ENCODE results near the gene AQP5.

The AQP5 gene

GRCh38 chr12:49966511-49967041 is 4.9 kb downstream of the AQP5 start:
- no peak overlapping the region for H3K4me3 ChIP-seq (ENCODE audit: low read depth, low read length)

GRCh38 chr12:49967042-49967776 is 5.5 kb downstream of the AQP5 start:
- H3K4me3 ChIP-seq (ENCODE audit: low read depth, low read length): peak overlapping the region; percentile 3
- peak; percentile 97 for TF ChIP-seq CTCF (IDR thresholded peaks at IDR 0.05; ENCODE audit: borderline replicate concordance, insufficient read depth, low read depth, low read length)

More at GRCh38 chr12:49966511-49967041, 4.9 kb downstream of the AQP5 start:
- no peak for TF ChIP-seq CTCF (IDR thresholded peaks at IDR 0.05; ENCODE audit: borderline replicate concordance, insufficient read depth, low read depth, low read length)

- H3K4me3 ChIP-seq (ENCODE audit: low read depth, low read length): no peak overlapping the region
- no peak for TF ChIP-seq CTCF (IDR thresholded peaks at IDR 0.05; ENCODE audit: borderline replicate concordance, insufficient read depth, low read depth, low read length)
These were observed 6.1 kb downstream of the AQP5 start for GRCh38 chr12:49967777-49968250.

- no peak overlapping the region for H3K4me3 ChIP-seq (ENCODE audit: low read depth, low read length)
- no peak for TF ChIP-seq CTCF (IDR thresholded peaks at IDR 0.05; ENCODE audit: borderline replicate concordance, insufficient read depth, low read depth, low read length)
These were observed 6.8 kb downstream of the AQP5 start for GRCh38 chr12:49968471-49968870.

GRCh38 chr12:49969027-49969426 is 7.4 kb downstream of the AQP5 start:
- no peak overlapping the region for H3K4me3 ChIP-seq (ENCODE audit: low read depth, low read length)
- no peak for TF ChIP-seq CTCF (IDR thresholded peaks at IDR 0.05; ENCODE audit: borderline replicate concordance, insufficient read depth, low read depth, low read length)

GRCh38 chr12:49969651-49970429 is 8.2 kb downstream of the AQP5 start:
- TF ChIP-seq CTCF (IDR thresholded peaks at IDR 0.05; ENCODE audit: borderline replicate concordance, insufficient read depth, low read depth, low read length): no peak
- H3K4me3 ChIP-seq (ENCODE audit: low read depth, low read length): no peak overlapping the region
